HCT116 (cell line): ENCODE results near the gene BABAM2. TPM values are rescaled to one million over a fixed set of nuclear protein-coding genes. Genes with fewer than 3 reads are reported as not detected.

Source experiments
- ATAC-seq: fragments of 200-7000 bp; cut with Tn5 transposase; 2 replicates; pipeline ENCODE4 v1.9.1; 2020; ENCODE audit warnings: mild to moderate bottlenecking, moderate library complexity
- BruUV-seq: library from RNA; stranded (reverse); fragments of 400-500 nt; replicated peaks from 2 replicates; lab custom pipeline; 2021; lab: Mats Ljungman, UMichigan
- CTCF ChIA-PET: fragments of 300-600 bp; sonication (Branson Sonifier 250); formaldehyde crosslinking; loops from one replicate; lab custom pipeline; 2021; ENCODE audit warnings: antibody characterized with exemption; lab: Charles Lee
- POLR2A ChIA-PET: fragments of 300-600, 350-600 bp; sonication (Branson Sonifier 250); formaldehyde crosslinking; loops from one replicate; lab custom pipeline; 2021; ENCODE audit warnings: antibody characterized with exemption; lab: Charles Lee
- RAD21 ChIA-PET, 2 experiments: fragments of 300-600 bp; sonication (Branson Sonifier 250); formaldehyde crosslinking; loops; one replicate each; lab custom pipeline; 2023; ENCODE audit warnings: low total read pairs in 2 of 2; ENCODE audit not compliant: uncharacterized antibody in 2 of 2, unreplicated experiment in 2 of 2, low non-redundant PET in 1 of 2; lab: Charles Lee
- DNase-seq: peaks from one replicate; pipeline ENCODE4 v3.0.0-alpha.2; 2010; ENCODE audit warnings: low read depth, low spot score
- H2AFZ ChIP-seq: fragments of 200-600 bp; shearing (Covaris generic), sonication (generic); 2 replicates; pipeline ENCODE4 v1.6.1; 2017; ENCODE audit warnings: low read depth, mixed run types, mixed read lengths, antibody characterized with exemption, low read length; ENCODE audit not compliant: poor library complexity, severe bottlenecking
- H3K27ac ChIP-seq: 2 replicates; pipeline ENCODE4 v1.5.1; 2012; ENCODE audit warnings: low read depth, low read length
- H3K27me3 ChIP-seq: fragments of 200-600 bp; sonication (generic); 2 replicates; pipeline ENCODE4 v1.6.1; 2016; ENCODE audit warnings: mixed run types, low read length, mixed read lengths; ENCODE audit not compliant: insufficient read depth
- H3K36me3 ChIP-seq, 2 experiments: fragments of 200-500 bp in 1 of 2; fragments of 200-600 bp in 1 of 2; sonication (Bioruptor generic) in 1 of 2; sonication (generic) in 1 of 2; 2 replicates each; pipeline versions ENCODE4 v1.5.1 to v1.6.1; 2014 to 2016; ENCODE audit warnings: low read length in 2 of 2, inconsistent platforms in 1 of 2, mixed read lengths in 1 of 2, mixed run types in 1 of 2; ENCODE audit not compliant: insufficient read depth in 2 of 2, control insufficient read depth in 1 of 2
- H3K4me1 ChIP-seq, 2 experiments: fragments of 200-600 bp in 1 of 2; sonication (generic) in 1 of 2; 2 replicates each; pipeline versions ENCODE4 v1.5.1 to v1.6.1; 2012 to 2017; ENCODE audit warnings: low read length in 2 of 2, inconsistent platforms in 1 of 2, mild to moderate bottlenecking in 1 of 2, mixed read lengths in 1 of 2, mixed run types in 1 of 2, moderate library complexity in 1 of 2; ENCODE audit not compliant: insufficient read depth in 2 of 2, control insufficient read depth in 1 of 2
- H3K4me2 ChIP-seq: fragments of 200-600 bp; sonication (generic); 2 replicates; pipeline ENCODE4 v1.6.1; 2017; ENCODE audit warnings: mixed run types, low read length, mixed read lengths
- H3K4me3 ChIP-seq, 2 experiments: fragments of 200-600 bp in 1 of 2; sonication (generic) in 1 of 2; replicated peaks in 1 of 2; 2 replicates each; pipeline ENCODE4 v1.5.1; 2011 to 2016; ENCODE audit warnings: low read length in 2 of 2, control low read depth in 1 of 2, low read depth in 1 of 2, mild to moderate bottlenecking in 1 of 2, mixed read lengths in 1 of 2, mixed run types in 1 of 2
- H3K79me2 ChIP-seq: fragments of 200-600 bp; sonication (generic); 2 replicates; pipeline ENCODE4 v1.6.1; 2017; ENCODE audit warnings: mild to moderate bottlenecking, mixed run types, low read length, moderate library complexity, mixed read lengths; ENCODE audit not compliant: insufficient read depth
- H3K9ac ChIP-seq: fragments of 200-600 bp; sonication (generic); 2 replicates; pipeline ENCODE4 v1.6.1; 2016; ENCODE audit warnings: low read length, mixed read lengths
- H3K9me2 ChIP-seq: fragments of 200-600 bp; sonication (generic), shearing (Covaris generic); 2 replicates; pipeline ENCODE4 v1.6.1; 2017; ENCODE audit warnings: mixed run types, mild to moderate bottlenecking, moderate library complexity; ENCODE audit not compliant: insufficient read depth
- H3K9me3 ChIP-seq, 2 experiments: fragments of 200-500 bp in 1 of 2; fragments of 200-600 bp in 1 of 2; sonication (Bioruptor generic) in 1 of 2; sonication (generic) in 1 of 2; 2 replicates each; pipeline ENCODE4 v1.6.1; 2014 to 2017; ENCODE audit warnings: low read length in 2 of 2, mixed read lengths in 2 of 2, inconsistent platforms in 1 of 2, low read depth in 1 of 2, mild to moderate bottlenecking in 1 of 2, mixed run types in 1 of 2, moderate library complexity in 1 of 2; ENCODE audit not compliant: control insufficient read depth in 1 of 2, insufficient read depth in 1 of 2
- H4K20me1 ChIP-seq: fragments of 200-600 bp; sonication (generic), shearing (Covaris generic); 2 replicates; pipeline ENCODE4 v1.6.1; 2017; ENCODE audit warnings: mixed run types, mild to moderate bottlenecking, moderate library complexity; ENCODE audit not compliant: insufficient read depth
- ATF3 ChIP-seq: IDR thresholded peaks from 2 replicates; pipeline ENCODE4 v1.6.1; 2012
- CBX3 ChIP-seq: IDR thresholded peaks from 2 replicates; pipeline ENCODE4 v1.6.1; 2012; ENCODE audit warnings: low read depth
- CTCF ChIP-seq, 3 experiments: fragments of 200-600 bp in 1 of 3; sonication (generic) in 1 of 3; IDR thresholded peaks in 2 of 3; conservative IDR thresholded peaks in 1 of 3; 2 replicates each; pipeline ENCODE4 v1.5.1; 2012 to 2017; ENCODE audit warnings: low read depth in 2 of 3, low read length in 2 of 3, antibody characterized with exemption in 1 of 3, borderline replicate concordance in 1 of 3, control low read depth in 1 of 3, mild to moderate bottlenecking in 1 of 3, mixed read lengths in 1 of 3, mixed run types in 1 of 3, moderate library complexity in 1 of 3; ENCODE audit not compliant: insufficient read depth in 1 of 3
- EGR1 ChIP-seq: IDR thresholded peaks from 2 replicates; pipeline ENCODE4 v1.6.1; 2012; ENCODE audit warnings: low read depth
- ELF1 ChIP-seq: IDR thresholded peaks from 2 replicates; pipeline ENCODE4 v1.6.1; 2012; ENCODE audit warnings: low read depth, borderline replicate concordance
- EZH2 ChIP-seq: fragments of 200-600 bp; sonication (generic); IDR thresholded peaks from 2 replicates; pipeline ENCODE4 v1.6.1; 2017; ENCODE audit warnings: antibody characterized with exemption, mixed run types
- EZH2phosphoT487 ChIP-seq: fragments of 200-600 bp; IDR thresholded peaks from 2 replicates; pipeline ENCODE4 v1.6.1; 2018; ENCODE audit warnings: antibody characterized with exemption, borderline replicate concordance
- FOSL1 ChIP-seq: IDR thresholded peaks from 2 replicates; pipeline ENCODE4 v1.6.1; 2012; ENCODE audit warnings: low read depth
- POLR2A ChIP-seq: IDR thresholded peaks from 2 replicates; pipeline ENCODE4 v1.7.0; 2011; ENCODE audit warnings: borderline replicate concordance; ENCODE audit not compliant: insufficient read depth, insufficient read length; ENCODE audit errors: extremely low read depth
- POLR2AphosphoS5 ChIP-seq: IDR thresholded peaks from 2 replicates; pipeline ENCODE4 v1.6.1; 2011; ENCODE audit warnings: mild to moderate bottlenecking, low read depth, low read length, moderate library complexity
- REST ChIP-seq: IDR thresholded peaks from 2 replicates; pipeline ENCODE4 v1.6.1; 2012; ENCODE audit warnings: low read depth
- SP1 ChIP-seq: IDR thresholded peaks from 2 replicates; pipeline ENCODE4 v1.6.1; 2012; ENCODE audit warnings: low read depth
- SRF ChIP-seq: IDR thresholded peaks from 2 replicates; pipeline ENCODE4 v1.6.1; 2012; ENCODE audit warnings: low read depth
- TCF7L2 ChIP-seq: IDR thresholded peaks from 2 replicates; pipeline ENCODE4 v1.7.0; 2011; ENCODE audit warnings: borderline replicate concordance, inconsistent platforms; ENCODE audit not compliant: insufficient read depth, insufficient read length; ENCODE audit errors: extremely low read depth
- YY1 ChIP-seq: IDR thresholded peaks from 2 replicates; pipeline ENCODE4 v1.6.1; 2011; ENCODE audit warnings: low read length, low read depth, moderate library complexity, mild to moderate bottlenecking; ENCODE audit not compliant: insufficient replicate concordance; ENCODE audit errors: extremely low read depth
- ZBTB33 ChIP-seq: IDR thresholded peaks from 2 replicates; pipeline ENCODE4 v1.6.1; 2011; ENCODE audit warnings: mild to moderate bottlenecking, low read length, moderate library complexity; ENCODE audit not compliant: insufficient replicate concordance; ENCODE audit errors: extremely low read depth
- ZFX ChIP-seq: fragments of 450-650 bp; IDR thresholded peaks from 2 replicates; pipeline ENCODE4 v1.6.1; 2017
- ZNF274 ChIP-seq: fragments of 200-500 bp; sonication (Bioruptor generic); IDR thresholded peaks from 2 replicates; pipeline ENCODE4 v1.6.1; 2014; ENCODE audit warnings: mild to moderate bottlenecking, low read depth, low read length, inconsistent platforms
- intact Hi-C: fragments of 100-400 bp; cut with micrococcal nuclease; formaldehyde crosslinking; loops from 2 replicates; pipeline ENCODE4 v1.10.0; 2022
- total RNA-seq: library from RNA; stranded (reverse); gene quantifications from one replicate; pipeline ENCODE4 v1.2.1, GENCODE V29; 2021; ENCODE audit not compliant: unreplicated experiment

The BABAM2 gene
- total RNA-seq, 1 experiment from 2014 or later = 23.8 TPM

GRCh38 chr2:28148566-28148965 lies 258.0 kb downstream of the BABAM2 start:
- ChIA-PET POLR2A (interaction anchor here (1.3 kb wide), 1 partner anchor 12 kb away, joined by 3 read pairs; no protein-coding TSS in a partner anchor), RAD21 (no interaction called here)

More at GRCh38 chr2:28148566-28148965, 258.0 kb downstream of the BABAM2 start:
- Histone ChIP-seq H4K20me1 (no peaks in the 10 kb centered on the region), H2AFZ (no peak overlapping the region), H3K9me3 (no peaks in the 10 kb centered on the region), H3K27me3 (no peaks in the 10 kb centered on the region), H3K4me1 (no peaks in the 10 kb centered on the region), H3K27ac (no peak overlapping the region), H3K9ac (no peak overlapping the region), H3K4me3 (no peak overlapping the region), H3K79me2 (no peaks in the 10 kb centered on the region), H3K36me3 (no peaks in the 10 kb centered on the region), H3K4me2 (no peak overlapping the region), H3K9me2 (no peaks in the 10 kb centered on the region)
- DNase-seq (no peak), ATAC-seq (no peak)
- no peak for TF ChIP-seq EZH2phosphoT487
- no peak for TF ChIP-seq TCF7L2
- TF ChIP-seq EGR1 = no peak
- no peak for TF ChIP-seq ELF1
- no peak for TF ChIP-seq SRF
- no peak for TF ChIP-seq YY1
- TF ChIP-seq SP1 = no peak
- TF ChIP-seq EZH2 = no peak
- TF ChIP-seq REST = no peak
- no peak for TF ChIP-seq ZNF274
- TF ChIP-seq FOSL1 = no peak
- TF ChIP-seq ZFX = no peak
- TF ChIP-seq ATF3 = no peak
- TF ChIP-seq CTCF (IDR thresholded peaks at IDR 0.05 in 2 of 3, conservative IDR thresholded peaks at IDR 0.05 in 1 of 3; ENCODE audit: borderline replicate concordance in 1 of 3, insufficient read depth in 1 of 3, low read depth in 2 of 3, low read length in 2 of 3) = no peak
- TF ChIP-seq POLR2A = no peak
- no peak for TF ChIP-seq POLR2AphosphoS5
- TF ChIP-seq ZBTB33 = no peak
- no peak for TF ChIP-seq CBX3
- CTCF ChIA-PET = no interaction called here
- intact Hi-C loops = no loop called here
- no TSS peak for BruUV-seq
